Ishikawa (cell line): ENCODE data around the gene TMEFF1.

Source experiments
- CEBPB ChIP-seq: IDR thresholded peaks from 2 replicates; pipeline ENCODE4 v1.6.1; 2012
- RAD21 ChIP-seq: IDR thresholded peaks from 2 replicates; pipeline ENCODE4 v1.6.1; 2012; ENCODE audit warnings: low read depth
- TAF1 ChIP-seq: IDR thresholded peaks from 2 replicates; pipeline ENCODE4 v1.6.1; 2012; ENCODE audit warnings: low read depth, mild to moderate bottlenecking
- TCF12 ChIP-seq: IDR thresholded peaks from 2 replicates; pipeline ENCODE4 v1.6.1; 2012; ENCODE audit warnings: low read depth
- YY1 ChIP-seq: IDR thresholded peaks from 2 replicates; pipeline ENCODE4 v1.6.1; 2012; ENCODE audit warnings: low read depth
- TF ChIP-seq, protein P1 (sequence below): IDR thresholded peaks from 2 replicates; pipeline ENCODE4 v1.6.1; 2012; ENCODE audit warnings: low read depth, mild to moderate bottlenecking

DNA sequence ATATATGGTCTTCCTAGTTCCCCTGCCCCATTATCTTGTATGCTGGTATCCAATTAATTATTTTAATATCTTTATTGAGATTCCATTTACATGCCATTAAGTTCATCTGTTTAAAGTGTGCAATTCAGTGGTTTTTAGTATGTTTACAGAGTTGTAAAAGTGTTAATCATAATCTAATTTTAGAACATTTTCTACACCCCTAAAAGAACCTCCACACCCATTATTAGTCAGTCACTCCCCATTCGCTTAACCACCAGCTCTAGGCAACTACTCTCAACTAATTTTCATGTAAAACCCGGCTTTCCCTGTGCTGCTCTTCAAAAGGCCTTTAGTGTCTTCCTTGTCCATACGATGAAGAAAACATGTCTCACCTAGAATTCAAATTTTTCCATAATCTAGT lies 84.1 kb downstream of the TMEFF1 start:
- TF ChIP-seq YY1 (no peak), TCF12 (no peak), RAD21 (no peak), CEBPB (no peak), TAF1 (no peak)
- TF ChIP-seq, protein P1, sequence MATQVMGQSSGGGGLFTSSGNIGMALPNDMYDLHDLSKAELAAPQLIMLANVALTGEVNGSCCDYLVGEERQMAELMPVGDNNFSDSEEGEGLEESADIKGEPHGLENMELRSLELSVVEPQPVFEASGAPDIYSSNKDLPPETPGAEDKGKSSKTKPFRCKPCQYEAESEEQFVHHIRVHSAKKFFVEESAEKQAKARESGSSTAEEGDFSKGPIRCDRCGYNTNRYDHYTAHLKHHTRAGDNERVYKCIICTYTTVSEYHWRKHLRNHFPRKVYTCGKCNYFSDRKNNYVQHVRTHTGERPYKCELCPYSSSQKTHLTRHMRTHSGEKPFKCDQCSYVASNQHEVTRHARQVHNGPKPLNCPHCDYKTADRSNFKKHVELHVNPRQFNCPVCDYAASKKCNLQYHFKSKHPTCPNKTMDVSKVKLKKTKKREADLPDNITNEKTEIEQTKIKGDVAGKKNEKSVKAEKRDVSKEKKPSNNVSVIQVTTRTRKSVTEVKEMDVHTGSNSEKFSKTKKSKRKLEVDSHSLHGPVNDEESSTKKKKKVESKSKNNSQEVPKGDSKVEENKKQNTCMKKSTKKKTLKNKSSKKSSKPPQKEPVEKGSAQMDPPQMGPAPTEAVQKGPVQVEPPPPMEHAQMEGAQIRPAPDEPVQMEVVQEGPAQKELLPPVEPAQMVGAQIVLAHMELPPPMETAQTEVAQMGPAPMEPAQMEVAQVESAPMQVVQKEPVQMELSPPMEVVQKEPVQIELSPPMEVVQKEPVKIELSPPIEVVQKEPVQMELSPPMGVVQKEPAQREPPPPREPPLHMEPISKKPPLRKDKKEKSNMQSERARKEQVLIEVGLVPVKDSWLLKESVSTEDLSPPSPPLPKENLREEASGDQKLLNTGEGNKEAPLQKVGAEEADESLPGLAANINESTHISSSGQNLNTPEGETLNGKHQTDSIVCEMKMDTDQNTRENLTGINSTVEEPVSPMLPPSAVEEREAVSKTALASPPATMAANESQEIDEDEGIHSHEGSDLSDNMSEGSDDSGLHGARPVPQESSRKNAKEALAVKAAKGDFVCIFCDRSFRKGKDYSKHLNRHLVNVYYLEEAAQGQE = no peak
